ENCODE data around the gene GRID2IP.

DNA sequence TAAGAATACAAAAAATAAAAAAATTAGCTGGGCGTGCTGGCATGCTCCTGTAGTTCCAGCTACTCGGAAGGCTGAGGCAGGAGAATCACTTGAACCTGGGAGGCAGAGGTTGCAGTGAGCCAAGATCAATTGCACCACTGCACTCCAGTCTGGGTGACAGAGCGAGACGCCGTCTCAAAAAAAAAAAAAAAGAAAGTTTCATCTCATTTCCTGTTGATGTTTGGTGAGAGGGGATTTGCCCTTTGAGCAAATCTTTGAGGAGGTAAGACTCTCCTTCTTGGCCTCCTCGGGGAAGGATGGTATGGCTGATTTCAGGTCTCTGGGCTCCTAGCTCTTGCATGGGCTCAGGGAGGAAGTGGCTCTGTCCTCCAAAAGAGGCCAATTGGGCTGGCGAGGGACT is 3.6 kb upstream of the GRID2IP start:
- TF ChIP-seq, protein P1, sequence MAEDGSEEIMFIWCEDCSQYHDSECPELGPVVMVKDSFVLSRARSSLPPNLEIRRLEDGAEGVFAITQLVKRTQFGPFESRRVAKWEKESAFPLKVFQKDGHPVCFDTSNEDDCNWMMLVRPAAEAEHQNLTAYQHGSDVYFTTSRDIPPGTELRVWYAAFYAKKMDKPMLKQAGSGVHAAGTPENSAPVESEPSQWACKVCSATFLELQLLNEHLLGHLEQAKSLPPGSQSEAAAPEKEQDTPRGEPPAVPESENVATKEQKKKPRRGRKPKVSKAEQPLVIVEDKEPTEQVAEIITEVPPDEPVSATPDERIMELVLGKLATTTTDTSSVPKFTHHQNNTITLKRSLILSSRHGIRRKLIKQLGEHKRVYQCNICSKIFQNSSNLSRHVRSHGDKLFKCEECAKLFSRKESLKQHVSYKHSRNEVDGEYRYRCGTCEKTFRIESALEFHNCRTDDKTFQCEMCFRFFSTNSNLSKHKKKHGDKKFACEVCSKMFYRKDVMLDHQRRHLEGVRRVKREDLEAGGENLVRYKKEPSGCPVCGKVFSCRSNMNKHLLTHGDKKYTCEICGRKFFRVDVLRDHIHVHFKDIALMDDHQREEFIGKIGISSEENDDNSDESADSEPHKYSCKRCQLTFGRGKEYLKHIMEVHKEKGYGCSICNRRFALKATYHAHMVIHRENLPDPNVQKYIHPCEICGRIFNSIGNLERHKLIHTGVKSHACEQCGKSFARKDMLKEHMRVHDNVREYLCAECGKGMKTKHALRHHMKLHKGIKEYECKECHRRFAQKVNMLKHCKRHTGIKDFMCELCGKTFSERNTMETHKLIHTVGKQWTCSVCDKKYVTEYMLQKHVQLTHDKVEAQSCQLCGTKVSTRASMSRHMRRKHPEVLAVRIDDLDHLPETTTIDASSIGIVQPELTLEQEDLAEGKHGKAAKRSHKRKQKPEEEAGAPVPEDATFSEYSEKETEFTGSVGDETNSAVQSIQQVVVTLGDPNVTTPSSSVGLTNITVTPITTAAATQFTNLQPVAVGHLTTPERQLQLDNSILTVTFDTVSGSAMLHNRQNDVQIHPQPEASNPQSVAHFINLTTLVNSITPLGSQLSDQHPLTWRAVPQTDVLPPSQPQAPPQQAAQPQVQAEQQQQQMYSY (CRISPR knock-in tag; IDR thresholded peaks at IDR 0.05) = no peak
- TF ChIP-seq, protein P2, sequence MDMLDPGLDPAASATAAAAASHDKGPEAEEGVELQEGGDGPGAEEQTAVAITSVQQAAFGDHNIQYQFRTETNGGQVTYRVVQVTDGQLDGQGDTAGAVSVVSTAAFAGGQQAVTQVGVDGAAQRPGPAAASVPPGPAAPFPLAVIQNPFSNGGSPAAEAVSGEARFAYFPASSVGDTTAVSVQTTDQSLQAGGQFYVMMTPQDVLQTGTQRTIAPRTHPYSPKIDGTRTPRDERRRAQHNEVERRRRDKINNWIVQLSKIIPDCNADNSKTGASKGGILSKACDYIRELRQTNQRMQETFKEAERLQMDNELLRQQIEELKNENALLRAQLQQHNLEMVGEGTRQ (CRISPR knock-in tag; IDR thresholded peaks at IDR 0.05) = no peak
- no peak for TF ChIP-seq SP1 (CRISPR knock-in tag; conservative IDR thresholded peaks at IDR 0.05)
- TF ChIP-seq NR3C1 (CRISPR knock-in tag; conservative IDR thresholded peaks at IDR 0.05; ENCODE audit: low read depth) = no peak
- TF ChIP-seq, protein P3, sequence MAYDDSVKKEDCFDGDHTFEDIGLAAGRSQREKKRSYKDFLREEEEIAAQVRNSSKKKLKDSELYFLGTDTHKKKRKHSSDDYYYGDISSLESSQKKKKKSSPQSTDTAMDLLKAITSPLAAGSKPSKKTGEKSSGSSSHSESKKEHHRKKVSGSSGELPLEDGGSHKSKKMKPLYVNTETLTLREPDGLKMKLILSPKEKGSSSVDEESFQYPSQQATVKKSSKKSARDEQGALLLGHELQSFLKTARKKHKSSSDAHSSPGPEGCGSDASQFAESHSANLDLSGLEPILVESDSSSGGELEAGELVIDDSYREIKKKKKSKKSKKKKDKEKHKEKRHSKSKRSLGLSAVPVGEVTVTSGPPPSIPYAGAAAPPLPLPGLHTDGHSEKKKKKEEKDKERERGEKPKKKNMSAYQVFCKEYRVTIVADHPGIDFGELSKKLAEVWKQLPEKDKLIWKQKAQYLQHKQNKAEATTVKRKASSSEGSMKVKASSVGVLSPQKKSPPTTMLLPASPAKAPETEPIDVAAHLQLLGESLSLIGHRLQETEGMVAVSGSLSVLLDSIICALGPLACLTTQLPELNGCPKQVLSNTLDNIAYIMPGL (CRISPR knock-in tag; IDR thresholded peaks at IDR 0.05) = no peak
- TF ChIP-seq ZNF416 (CRISPR knock-in tag; IDR thresholded peaks at IDR 0.05) = no peak

Data from WTC11 (cell line).